Heart right ventricle (tissue), 16 donors: ENCODE results near the gene SNAPIN. TPM values are rescaled to one million over a fixed set of nuclear protein-coding genes. Genes with fewer than 3 reads are reported as not detected.
A peak's percentile ranks its signal among the peaks of the same experiment; 100 is the strongest.

Source experiments
- ATAC-seq, 8 donors: fragments of 200-7000 bp; cut with Tn5 transposase; one replicate each; pipeline ENCODE4 v1.9.1; 2020; ENCODE audit warnings: mild to moderate bottlenecking in 8 of 8, moderate library complexity in 8 of 8, moderate number of reproducible peaks in 1 of 8
- DNase-seq, 2 donors: peaks; one replicate each; pipeline ENCODE4 v3.0.0-alpha.2; 2020
- H3K27ac ChIP-seq, 10 donors: fragments of 200-600 bp; sonication (generic) in 2 of 10; one replicate each; pipeline versions ENCODE4 v1.5.0 to v1.8.0; 2020 to 2022; ENCODE audit warnings: mild to moderate bottlenecking in 3 of 10
- H3K27me3 ChIP-seq, 7 donors: fragments of 200-600 bp; one replicate each; pipeline ENCODE4 v1.8.0; 2021 to 2022; ENCODE audit warnings: mild to moderate bottlenecking in 2 of 7
- H3K36me3 ChIP-seq, 9 donors: fragments of 200-600 bp; sonication (generic) in 1 of 9; one replicate each; pipeline versions ENCODE4 v1.5.0 to v1.8.0; 2020 to 2022; ENCODE audit warnings: mild to moderate bottlenecking in 2 of 9
- H3K4me1 ChIP-seq, 9 donors: fragments of 200-600 bp; sonication (generic) in 1 of 9; one replicate each; pipeline versions ENCODE4 v1.5.0 to v1.8.0; 2020 to 2022; ENCODE audit warnings: mild to moderate bottlenecking in 4 of 9
- H3K4me3 ChIP-seq, 10 donors: fragments of 200-600 bp; sonication (generic) in 2 of 10; one replicate each; pipeline versions ENCODE4 v1.5.0 to v1.8.0; 2020 to 2022; ENCODE audit warnings: mild to moderate bottlenecking in 7 of 10, moderate library complexity in 2 of 10
- H3K9me3 ChIP-seq, 11 donors: fragments of 200-600 bp in 10 of 11; sonication (generic) in 2 of 11; one replicate each; pipeline versions ENCODE4 v1.5.0 to v1.8.0; 2013 to 2022; ENCODE audit warnings: mild to moderate bottlenecking in 2 of 11, control low read depth in 1 of 11, moderate library complexity in 1 of 11
- WGBS, 2 donors: extraction: QIAGEN DNeasy Blood & Tissue Kit; methylation state at CpG; one replicate each; pipeline ENCODE4 v1.1.7; 2013; ENCODE audit warnings: inconsistent platforms in 1 of 2; 5-methylcytosine and 5-hydroxymethylcytosine counted together
- intact Hi-C, 10 donors: fragments of 100-400 bp; cut with DNase I; formaldehyde crosslinking; loops; one replicate each; pipeline versions ENCODE4 v1.11.1 to v1.14.2; 2022
- polyA plus RNA-seq, 2 donors: library from polyadenylated mRNA; stranded (reverse); fragments of 200-250 nt; gene quantifications; one replicate each; pipeline ENCODE4 v1.2.3, GENCODE V29; 2013
- total RNA-seq, 10 donors: library from RNA; stranded (reverse); fragmentation: NEBNext Ultra II Directional in 3 of 10; extraction: Animal tissue kit (Norgen Biotek cat#: 25700) in 3 of 10; gene quantifications; one replicate each; pipeline versions ENCODE4 v1.2.1 to v1.2.4, GENCODE V29; 2021 to 2023
- TF ChIP-seq, protein P1 (sequence below), 9 donors: fragments of 200-600 bp; sonication (generic) in 2 of 9; IDR thresholded peaks; one replicate each; pipeline versions ENCODE4 v1.5.0 to v1.8.0; 2021 to 2022; ENCODE audit warnings: antibody characterized with exemption in 9 of 9, mild to moderate bottlenecking in 5 of 9, moderate library complexity in 1 of 9
- donor health status: Arrhythmogenic right ventricular cardiomyopathy.
- donor health status: ischemic (EF 13 %, LVEDD 7.1; RV severe dilation, severe dysfunction).
- donor health status: healthy with polysubstance abuse.
- donor health status: DM: no; HTN: yes; CAD: no.
- donor health status: DM: no; HTN: no; CAD: no.
- donor health status: ischemic (EF 25% LVEDD 6.9; RV normal size, moderate dysfunction).
- donor health status: ischemic (EF 25% LVEDD 5.7; RV mildly dilated, moderate dysfunction).
- donor health status: healthy.
- donor health status: DM: yes; HTN: yes; CAD: no.
- donor health status: Ischemic cardiomyopathy.
- donor health status: ischemic (EF 35%, LVEDD 5.7; RV mildly dilated, moderate dysfunction).
- donor health status: nonischemic (EF 11% LVEDD 7.7; RV severe dilation, severe dysfunction).
- donor health status: DM: yes; HTN: yes; CAD: no.
- donor health status: PGD.
- donor health status: ischemic (EF 29% LVEDD 5.4; RV normal size, mild dysfunction).
- donor health status: nonischemic (EF 23%, LVEDD 6.1; RV moderate dilation, normal function).

The SNAPIN gene
- total and polyA plus RNA-seq, 12 donors, result 38.6 to 83.3 (median 71.2) TPM

DNA sequence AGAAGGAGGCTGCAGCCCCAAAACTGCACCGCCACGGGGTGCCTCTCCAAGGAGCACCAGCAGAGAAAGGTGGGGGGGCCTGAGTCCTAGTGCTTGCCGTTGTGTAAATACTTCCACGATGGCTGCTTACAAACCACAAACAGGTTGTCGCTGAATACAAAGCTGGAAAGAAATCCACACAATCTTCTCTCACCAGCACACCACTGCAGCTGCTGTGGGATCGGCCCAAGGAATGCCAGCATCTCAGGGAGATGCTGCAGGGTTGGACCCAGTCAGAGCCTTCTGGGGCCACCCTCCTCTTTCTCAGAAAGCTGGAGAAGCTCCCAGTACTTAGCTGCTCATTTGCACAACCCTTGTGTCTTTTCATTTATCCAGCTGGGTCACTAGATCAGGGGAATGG lies 39.3 kb upstream of the SNAPIN start:
- no peak overlapping the region for H3K27ac ChIP-seq
- TF ChIP-seq, protein P1, sequence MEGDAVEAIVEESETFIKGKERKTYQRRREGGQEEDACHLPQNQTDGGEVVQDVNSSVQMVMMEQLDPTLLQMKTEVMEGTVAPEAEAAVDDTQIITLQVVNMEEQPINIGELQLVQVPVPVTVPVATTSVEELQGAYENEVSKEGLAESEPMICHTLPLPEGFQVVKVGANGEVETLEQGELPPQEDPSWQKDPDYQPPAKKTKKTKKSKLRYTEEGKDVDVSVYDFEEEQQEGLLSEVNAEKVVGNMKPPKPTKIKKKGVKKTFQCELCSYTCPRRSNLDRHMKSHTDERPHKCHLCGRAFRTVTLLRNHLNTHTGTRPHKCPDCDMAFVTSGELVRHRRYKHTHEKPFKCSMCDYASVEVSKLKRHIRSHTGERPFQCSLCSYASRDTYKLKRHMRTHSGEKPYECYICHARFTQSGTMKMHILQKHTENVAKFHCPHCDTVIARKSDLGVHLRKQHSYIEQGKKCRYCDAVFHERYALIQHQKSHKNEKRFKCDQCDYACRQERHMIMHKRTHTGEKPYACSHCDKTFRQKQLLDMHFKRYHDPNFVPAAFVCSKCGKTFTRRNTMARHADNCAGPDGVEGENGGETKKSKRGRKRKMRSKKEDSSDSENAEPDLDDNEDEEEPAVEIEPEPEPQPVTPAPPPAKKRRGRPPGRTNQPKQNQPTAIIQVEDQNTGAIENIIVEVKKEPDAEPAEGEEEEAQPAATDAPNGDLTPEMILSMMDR (IDR thresholded peaks at IDR 0.05), result no peak
- no peak overlapping the region for H3K4me3 ChIP-seq
- H3K27me3 ChIP-seq, result no peaks in the 10 kb centered on the region
- 97 to 99% methylated on average over 6 of the region's 6 CpGs for WGBS, 2 donors
- ATAC-seq (no peak), DNase-seq (no peak)
- peaks cover 0 to 61% (median 13%) of the 10 kb centered on the region in 9 donors for H3K36me3 ChIP-seq
- no peaks in the 10 kb centered on the region for H3K9me3 ChIP-seq
- H3K4me1 ChIP-seq, result peaks cover 5 to 27% (median 24%) of the 10 kb centered on the region in 9 donors
- intact Hi-C loops, result loop anchor here in 8 of 10 donors (2.0 to 10.0 kb wide), 5 partner anchors 42 to 107 kb away; partner anchors contain the start of gene S100A6 (in 1 of the 8)

DNA sequence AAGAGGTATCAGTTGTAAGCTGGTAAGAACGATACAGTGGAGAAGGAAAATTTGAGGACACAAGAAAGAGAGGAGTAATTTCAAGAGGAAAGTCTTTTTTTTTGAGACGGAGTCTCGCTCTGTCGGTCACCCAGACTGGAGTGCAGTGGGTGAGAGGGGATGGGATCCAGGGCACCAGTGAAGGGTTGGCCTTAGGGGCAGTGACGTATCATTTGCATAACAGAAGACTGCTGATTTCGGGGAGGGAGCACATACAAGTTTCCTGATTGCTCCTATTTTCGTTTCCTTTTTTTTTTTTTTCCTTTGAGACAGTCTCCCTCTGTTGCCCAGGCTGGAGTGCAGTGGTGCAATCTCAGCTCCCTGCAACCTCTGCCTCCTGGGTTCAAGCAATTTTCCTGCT lies 35.4 kb upstream of the SNAPIN start:
- peaks cover 19 to 49% (median 39%) of the 10 kb centered on the region in 9 donors for H3K4me1 ChIP-seq
- no peaks in the 10 kb centered on the region for H3K9me3 ChIP-seq
- whole genome bisulfite sequencing, 2 donors, result 82 to 86% methylated on average over 7 of the region's 7 CpGs
- H3K36me3 ChIP-seq, result peaks cover 0 to 72% (median 13%) of the 10 kb centered on the region in 9 donors
- DNase-seq (no peak), ATAC-seq (peak in 1 of 8 donors; percentile 32)
- no peaks in the 10 kb centered on the region for H3K27me3 ChIP-seq
- no peak overlapping the region for H3K4me3 ChIP-seq
- intact Hi-C loops, result no loop called here
- peak overlapping the region in 1 of 10 donors; percentile 11 for H3K27ac ChIP-seq
- TF ChIP-seq, protein P1 (IDR thresholded peaks at IDR 0.05), result no peak

DNA sequence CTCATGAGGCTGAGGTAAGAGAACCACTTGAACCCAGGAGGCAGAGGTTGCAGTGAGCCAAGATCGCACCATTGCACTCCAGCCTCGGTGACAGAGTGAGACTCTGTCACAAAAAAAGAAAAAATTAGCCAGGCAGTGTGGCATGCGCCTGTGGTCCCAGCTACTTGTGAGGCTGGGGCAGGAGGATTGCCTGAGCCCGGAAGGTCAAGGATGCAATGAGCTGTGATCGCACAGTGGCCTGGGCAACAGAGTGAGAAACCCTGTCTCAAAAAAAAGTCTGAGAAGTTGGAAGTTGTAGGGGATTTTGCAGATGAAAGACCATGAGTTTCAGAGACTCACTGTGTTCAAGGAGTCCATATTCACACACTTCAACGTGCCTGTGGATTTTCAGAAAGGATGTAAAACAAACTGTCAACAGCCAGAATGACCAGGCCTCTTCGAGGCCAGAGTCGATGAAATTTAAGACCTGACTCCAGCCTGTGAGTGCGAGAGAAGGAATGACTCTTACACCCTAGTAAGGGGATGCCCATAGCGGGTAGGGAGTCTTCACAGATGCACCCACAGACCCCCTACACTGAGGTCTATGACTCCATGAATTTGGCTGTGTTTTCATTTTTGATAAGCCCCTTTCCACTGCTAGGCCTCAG lies 33.4 kb upstream of the SNAPIN start:
- no peaks in the 10 kb centered on the region for H3K9me3 ChIP-seq
- H3K27me3 ChIP-seq, result no peaks in the 10 kb centered on the region
- TF ChIP-seq, protein P1 (IDR thresholded peaks at IDR 0.05), result no peak
- peaks cover 19 to 59% (median 48%) of the 10 kb centered on the region in 9 donors for H3K4me1 ChIP-seq
- H3K4me3 ChIP-seq, result no peak overlapping the region
- DNase-seq (no peak), ATAC-seq (no peak)
- intact Hi-C loops, result loop anchor here in 1 of 10 donors (5.0 kb wide), 1 partner anchor 47 kb away; the partner anchor contains the start of gene ILF2
- peak overlapping the region in 1 of 10 donors; percentile 98 for H3K27ac ChIP-seq
- peaks cover 0 to 52% (median 2%) of the 10 kb centered on the region in 9 donors for H3K36me3 ChIP-seq
- 79 to 85% methylated on average over 10 of the region's 10 CpGs for WGBS, 2 donors

DNA sequence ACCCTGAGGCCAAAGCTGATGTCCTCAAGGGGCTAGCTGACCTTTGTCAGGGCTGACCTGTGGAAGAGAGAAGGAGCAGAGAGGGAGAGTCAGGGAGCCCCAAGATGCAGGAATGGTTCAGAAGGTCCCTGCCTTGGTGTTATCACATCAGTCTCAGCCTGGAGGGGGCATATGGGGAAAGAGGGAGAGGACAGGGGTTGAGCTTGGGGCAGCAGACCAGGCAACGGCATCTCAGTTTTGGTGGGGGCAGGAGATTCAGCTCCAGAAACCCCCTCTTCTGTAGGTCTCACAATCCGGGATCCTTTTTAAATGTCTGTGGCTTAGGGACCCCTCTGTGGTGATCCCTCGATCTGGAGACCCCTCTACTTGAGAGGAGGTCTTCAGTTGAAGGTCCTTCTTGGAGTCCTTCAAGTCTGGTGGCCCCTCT lies 32.0 kb upstream of the SNAPIN start:
- TF ChIP-seq, protein P1 (IDR thresholded peaks at IDR 0.05), result no peak
- ATAC-seq, result no peak
- H3K36me3 ChIP-seq, result peaks cover 0 to 44% (median 0%) of the 10 kb centered on the region in 9 donors
- no peaks in the 10 kb centered on the region for H3K9me3 ChIP-seq
- peak overlapping the region; percentile 82 to 98 (median 91) for H3K27ac ChIP-seq
- WGBS, 2 donors, result 51 to 61% methylated on average over 3 of the region's 3 CpGs
- intact Hi-C loops, result loop anchor here in 1 of 10 donors (5.0 kb wide), 1 partner anchor 46 kb away; the partner anchor contains the start of gene ILF2
- no peak for DNase-seq
- peak overlapping the region; percentile 34 to 71 (median 60) for H3K4me3 ChIP-seq
- H3K4me1 ChIP-seq, result peaks cover 19 to 71% (median 54%) of the 10 kb centered on the region in 9 donors
- H3K27me3 ChIP-seq, result no peaks in the 10 kb centered on the region
